HL-60 (cell line): Measurements from ENCODE around the gene IL18BP.

Experiments
- DNase-seq, 2 experiments: peaks; one replicate each; pipeline ENCODE4 v3.0.0-alpha.2; 2010 to 2020; ENCODE audit warnings: low read depth in 1 of 2, low spot score in 1 of 2
- H3K27ac ChIP-seq: fragments of 250-450 bp; sonication (Bioruptor Pico); replicated peaks from 2 replicates; pipeline ENCODE4 v1.5.1; 2020; ENCODE audit warnings: mild to moderate bottlenecking, moderate library complexity
- H3K27me3 ChIP-seq: fragments of 250-450 bp; sonication (Bioruptor Pico); 2 replicates; pipeline ENCODE4 v1.5.1; 2021; ENCODE audit warnings: mild to moderate bottlenecking, moderate library complexity; ENCODE audit not compliant: insufficient read depth, poor library complexity, severe bottlenecking
- H3K4me3 ChIP-seq: replicated peaks from 2 replicates; pipeline ENCODE4 v1.5.1; 2011; ENCODE audit warnings: mild to moderate bottlenecking, control low read depth, low read length; ENCODE audit not compliant: insufficient read depth
- GABPA ChIP-seq: IDR thresholded peaks from 2 replicates; pipeline ENCODE4 v1.6.1; 2012; ENCODE audit warnings: low read depth
- POLR2AphosphoS5 ChIP-seq: IDR thresholded peaks from 2 replicates; pipeline ENCODE4 v1.6.1; 2012; ENCODE audit warnings: low read depth
- SPI1 ChIP-seq: IDR thresholded peaks from 2 replicates; pipeline ENCODE4 v1.6.1; 2012; ENCODE audit warnings: low read depth, mild to moderate bottlenecking, borderline replicate concordance
- TF ChIP-seq, protein P1 (sequence below): IDR thresholded peaks from 2 replicates; pipeline ENCODE4 v1.6.1; 2012; ENCODE audit warnings: low read depth; ENCODE audit not compliant: insufficient replicate concordance
- TF ChIP-seq, protein P2 (sequence below): IDR thresholded peaks from one replicate; pipeline ENCODE4 v1.5.1; 2011; ENCODE audit warnings: low read length, control low read depth, inconsistent platforms; ENCODE audit not compliant: insufficient read depth

Gene IL18BP

GRCh38 chr11:72037554-72038311 lies 39.0 kb downstream of the IL18BP start:
- TF ChIP-seq GABPA (no peak), POLR2AphosphoS5 (no peak), SPI1 (no peak)
- TF ChIP-seq, protein P1, sequence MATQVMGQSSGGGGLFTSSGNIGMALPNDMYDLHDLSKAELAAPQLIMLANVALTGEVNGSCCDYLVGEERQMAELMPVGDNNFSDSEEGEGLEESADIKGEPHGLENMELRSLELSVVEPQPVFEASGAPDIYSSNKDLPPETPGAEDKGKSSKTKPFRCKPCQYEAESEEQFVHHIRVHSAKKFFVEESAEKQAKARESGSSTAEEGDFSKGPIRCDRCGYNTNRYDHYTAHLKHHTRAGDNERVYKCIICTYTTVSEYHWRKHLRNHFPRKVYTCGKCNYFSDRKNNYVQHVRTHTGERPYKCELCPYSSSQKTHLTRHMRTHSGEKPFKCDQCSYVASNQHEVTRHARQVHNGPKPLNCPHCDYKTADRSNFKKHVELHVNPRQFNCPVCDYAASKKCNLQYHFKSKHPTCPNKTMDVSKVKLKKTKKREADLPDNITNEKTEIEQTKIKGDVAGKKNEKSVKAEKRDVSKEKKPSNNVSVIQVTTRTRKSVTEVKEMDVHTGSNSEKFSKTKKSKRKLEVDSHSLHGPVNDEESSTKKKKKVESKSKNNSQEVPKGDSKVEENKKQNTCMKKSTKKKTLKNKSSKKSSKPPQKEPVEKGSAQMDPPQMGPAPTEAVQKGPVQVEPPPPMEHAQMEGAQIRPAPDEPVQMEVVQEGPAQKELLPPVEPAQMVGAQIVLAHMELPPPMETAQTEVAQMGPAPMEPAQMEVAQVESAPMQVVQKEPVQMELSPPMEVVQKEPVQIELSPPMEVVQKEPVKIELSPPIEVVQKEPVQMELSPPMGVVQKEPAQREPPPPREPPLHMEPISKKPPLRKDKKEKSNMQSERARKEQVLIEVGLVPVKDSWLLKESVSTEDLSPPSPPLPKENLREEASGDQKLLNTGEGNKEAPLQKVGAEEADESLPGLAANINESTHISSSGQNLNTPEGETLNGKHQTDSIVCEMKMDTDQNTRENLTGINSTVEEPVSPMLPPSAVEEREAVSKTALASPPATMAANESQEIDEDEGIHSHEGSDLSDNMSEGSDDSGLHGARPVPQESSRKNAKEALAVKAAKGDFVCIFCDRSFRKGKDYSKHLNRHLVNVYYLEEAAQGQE: no peak
- TF ChIP-seq, protein P2, sequence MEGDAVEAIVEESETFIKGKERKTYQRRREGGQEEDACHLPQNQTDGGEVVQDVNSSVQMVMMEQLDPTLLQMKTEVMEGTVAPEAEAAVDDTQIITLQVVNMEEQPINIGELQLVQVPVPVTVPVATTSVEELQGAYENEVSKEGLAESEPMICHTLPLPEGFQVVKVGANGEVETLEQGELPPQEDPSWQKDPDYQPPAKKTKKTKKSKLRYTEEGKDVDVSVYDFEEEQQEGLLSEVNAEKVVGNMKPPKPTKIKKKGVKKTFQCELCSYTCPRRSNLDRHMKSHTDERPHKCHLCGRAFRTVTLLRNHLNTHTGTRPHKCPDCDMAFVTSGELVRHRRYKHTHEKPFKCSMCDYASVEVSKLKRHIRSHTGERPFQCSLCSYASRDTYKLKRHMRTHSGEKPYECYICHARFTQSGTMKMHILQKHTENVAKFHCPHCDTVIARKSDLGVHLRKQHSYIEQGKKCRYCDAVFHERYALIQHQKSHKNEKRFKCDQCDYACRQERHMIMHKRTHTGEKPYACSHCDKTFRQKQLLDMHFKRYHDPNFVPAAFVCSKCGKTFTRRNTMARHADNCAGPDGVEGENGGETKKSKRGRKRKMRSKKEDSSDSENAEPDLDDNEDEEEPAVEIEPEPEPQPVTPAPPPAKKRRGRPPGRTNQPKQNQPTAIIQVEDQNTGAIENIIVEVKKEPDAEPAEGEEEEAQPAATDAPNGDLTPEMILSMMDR: no peak
- no peak overlapping the region for H3K27ac ChIP-seq
- no peaks in the 10 kb centered on the region for H3K27me3 ChIP-seq
- no peak for DNase-seq
- no peak overlapping the region for H3K4me3 ChIP-seq

GRCh38 chr11:72038491-72038890 lies 39.8 kb downstream of the IL18BP start:
- TF ChIP-seq, protein P1: no peak
- no peak for TF ChIP-seq POLR2AphosphoS5
- TF ChIP-seq SPI1: no peak
- no peak for TF ChIP-seq GABPA
- TF ChIP-seq, protein P2: no peak
- DNase-seq: no peak
- no peak overlapping the region for H3K4me3 ChIP-seq
- H3K27ac ChIP-seq: no peak overlapping the region
- H3K27me3 ChIP-seq: no peaks in the 10 kb centered on the region

DNA sequence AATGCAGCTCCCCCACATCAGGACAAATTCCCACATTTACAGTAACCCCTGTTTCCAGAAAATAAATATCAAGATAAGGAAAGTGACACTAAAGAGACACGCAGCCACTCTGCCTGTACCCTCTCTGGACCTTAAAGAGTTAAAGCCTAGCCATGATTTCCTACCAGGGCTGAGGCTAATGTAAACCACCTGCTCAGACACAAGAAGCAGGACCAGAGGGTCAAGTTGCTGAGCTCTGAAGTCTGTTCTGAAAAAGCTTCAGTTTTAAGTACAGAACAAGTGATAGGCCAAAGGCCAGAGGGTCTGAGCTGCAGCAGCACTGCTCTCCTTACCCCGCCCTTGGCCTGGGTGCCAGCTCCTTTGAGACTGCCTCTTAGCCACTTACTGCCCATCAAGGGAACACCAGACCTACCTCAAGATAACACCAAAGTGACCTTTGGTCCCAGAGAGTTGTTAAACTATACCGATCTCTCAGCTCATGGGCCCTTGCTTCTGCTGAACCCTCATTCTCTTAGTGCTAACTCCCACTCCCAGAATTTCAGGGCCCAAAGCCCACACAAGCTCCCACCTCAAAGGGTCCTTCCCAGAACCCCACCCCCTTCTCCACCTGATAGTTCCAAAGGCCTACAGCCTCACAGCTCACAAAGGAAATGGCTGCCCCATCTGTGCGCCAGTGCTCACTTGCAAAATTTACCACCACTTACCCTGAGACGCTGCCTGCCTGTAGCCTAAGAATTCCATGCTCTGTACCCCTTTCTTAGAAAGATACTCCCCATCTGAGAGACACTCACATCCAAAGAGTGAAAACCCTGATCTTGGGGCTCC lies 40.5 kb downstream of the IL18BP start:
- H3K27me3 ChIP-seq: no peaks in the 10 kb centered on the region
- DNase-seq: no peak
- no peak overlapping the region for H3K4me3 ChIP-seq
- no peak overlapping the region for H3K27ac ChIP-seq
- no peak for TF ChIP-seq GABPA
- TF ChIP-seq SPI1: no peak
- TF ChIP-seq, protein P1: no peak
- TF ChIP-seq, protein P2: no peak
- TF ChIP-seq POLR2AphosphoS5: no peak
